HG02588 (cell line): ENCODE data around the gene KRT26.
"Not testable (repeated sequence)": the region's sequence is repeated elsewhere in the genome, so short reads cannot be mapped to it uniquely, and the experiment has no call there.

ENCODE experiments used
- ATAC-seq: cut with Tn5 transposase; IDR thresholded peaks from one replicate; pipeline ENCODE4 v1.9.1; 2021; ENCODE audit warnings: mild to moderate bottlenecking, moderate library complexity; ENCODE audit not compliant: unreplicated experiment

Gene KRT26, protein sequence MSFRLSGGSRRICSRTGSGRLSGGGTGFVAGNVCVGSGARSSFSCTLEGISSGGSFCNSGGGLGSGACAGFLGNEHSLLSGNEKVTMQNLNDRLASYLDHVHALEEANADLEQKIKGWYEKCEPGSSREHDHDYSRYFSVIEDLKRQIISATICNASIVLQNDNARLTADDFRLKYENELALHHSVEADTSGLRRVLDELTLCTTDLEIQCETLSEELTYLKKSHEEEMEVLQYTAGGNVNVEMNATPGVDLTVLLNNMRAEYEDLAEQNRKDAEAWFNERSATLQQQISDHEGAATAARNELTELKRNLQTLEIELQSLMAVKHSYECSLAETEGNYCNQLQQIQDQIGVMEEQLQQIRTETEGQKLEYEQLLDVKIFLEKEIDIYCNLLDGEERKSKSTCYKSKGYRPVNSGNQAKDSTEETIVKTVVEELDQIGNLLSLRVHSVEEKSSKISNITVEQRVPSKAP

DNA sequence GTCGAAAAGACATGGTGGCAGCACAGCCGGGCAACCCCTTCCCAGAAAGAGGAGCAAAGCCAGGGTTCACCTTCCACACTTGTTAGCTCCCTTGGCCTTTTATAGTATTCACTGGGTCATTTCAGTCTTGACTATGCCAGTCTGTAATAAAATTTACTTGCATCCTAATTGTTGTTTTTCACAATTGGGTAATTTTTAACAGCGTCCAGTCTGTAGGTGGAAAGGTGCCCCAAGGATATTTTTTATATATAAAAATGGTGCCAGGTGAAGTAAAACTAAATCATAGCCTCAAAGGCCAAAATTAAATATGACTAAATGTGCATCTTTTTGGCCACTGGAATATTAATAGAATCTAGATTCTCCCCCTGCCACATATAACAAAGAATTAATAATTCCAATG is at the start of gene KRT26:
Gene KRT26 (minus strand): TSS at position 101 of the 400 bp plus-strand sequence. CDS start 88 bp downstream, at position 13.
- ATAC-seq: no peak

DNA sequence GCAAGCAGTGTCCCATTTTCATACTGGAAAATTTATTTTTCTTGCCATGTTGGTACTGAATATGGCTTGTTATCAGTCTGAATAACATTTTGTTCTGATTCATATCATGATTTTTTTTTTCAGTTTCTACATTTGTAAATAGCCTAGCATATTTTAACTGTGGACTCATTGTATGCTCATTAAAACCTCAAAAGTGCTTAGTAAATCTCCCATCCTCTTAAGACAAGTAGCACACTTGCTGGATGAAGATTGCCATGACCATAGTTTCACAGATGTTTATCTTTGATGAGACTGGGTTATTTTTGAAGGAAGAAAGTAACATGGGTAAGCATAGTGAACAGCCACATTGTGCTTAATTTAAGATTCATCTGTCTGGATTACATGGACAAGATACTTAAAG is 49.5 kb upstream of the KRT26 start:
- no peak for ATAC-seq

DNA sequence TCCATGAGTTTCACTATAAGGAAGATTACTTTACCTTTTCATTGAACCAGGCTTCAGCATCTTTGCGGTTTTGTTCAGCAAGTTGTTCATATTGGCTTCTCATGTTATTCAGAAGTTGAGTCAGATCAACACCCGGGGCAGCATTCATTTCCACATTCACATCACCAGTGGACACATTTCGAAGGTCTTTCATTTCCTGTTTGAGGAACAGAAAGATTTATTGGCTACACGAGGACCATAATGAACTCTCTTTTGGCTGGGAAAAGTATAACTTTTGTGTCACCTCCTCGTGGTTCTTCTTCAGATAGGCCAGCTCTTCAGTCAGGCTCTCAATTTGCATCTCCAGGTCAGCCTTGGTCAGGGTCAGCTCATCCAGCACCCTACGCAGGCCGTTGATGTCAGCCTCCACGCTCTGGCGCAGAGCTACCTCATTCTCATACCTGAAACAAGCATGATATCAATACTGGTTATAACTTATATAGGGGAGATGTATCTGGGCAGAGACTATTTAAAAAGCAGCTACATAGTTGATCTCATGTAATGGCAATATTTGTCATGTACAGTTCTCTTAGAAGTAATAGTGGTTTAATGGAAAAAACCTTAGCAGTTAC is 48.3 kb upstream of the KRT26 start:
- no peak for ATAC-seq

DNA sequence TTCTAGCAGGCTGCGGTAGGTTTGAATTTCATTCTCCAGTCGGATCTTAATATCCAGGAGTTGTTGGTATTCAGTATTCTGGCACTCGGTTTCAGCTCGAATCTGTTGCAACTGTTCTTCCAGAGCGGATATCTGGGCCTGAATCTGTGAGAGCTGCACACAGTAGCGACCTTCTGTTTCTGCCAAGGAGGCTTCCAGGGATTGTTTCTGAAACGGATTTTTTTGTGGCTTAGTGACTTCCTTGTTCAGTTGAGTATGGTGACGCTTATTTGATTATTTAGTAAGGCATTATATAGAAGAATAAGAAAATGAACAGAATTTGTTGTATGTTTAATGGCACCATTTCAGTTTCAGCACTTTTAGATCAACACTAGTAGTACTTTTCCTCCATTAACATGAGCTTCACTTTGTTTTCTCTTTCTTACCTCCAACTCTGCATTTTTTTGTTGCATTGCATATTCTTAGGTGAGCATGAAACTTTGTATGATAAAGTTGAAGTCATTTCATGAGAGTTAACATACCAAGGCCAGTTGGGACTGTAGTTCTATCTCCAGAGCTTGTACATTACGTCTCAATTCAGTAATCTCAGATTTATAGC is 47.6 kb upstream of the KRT26 start:
- ATAC-seq: no peak

DNA sequence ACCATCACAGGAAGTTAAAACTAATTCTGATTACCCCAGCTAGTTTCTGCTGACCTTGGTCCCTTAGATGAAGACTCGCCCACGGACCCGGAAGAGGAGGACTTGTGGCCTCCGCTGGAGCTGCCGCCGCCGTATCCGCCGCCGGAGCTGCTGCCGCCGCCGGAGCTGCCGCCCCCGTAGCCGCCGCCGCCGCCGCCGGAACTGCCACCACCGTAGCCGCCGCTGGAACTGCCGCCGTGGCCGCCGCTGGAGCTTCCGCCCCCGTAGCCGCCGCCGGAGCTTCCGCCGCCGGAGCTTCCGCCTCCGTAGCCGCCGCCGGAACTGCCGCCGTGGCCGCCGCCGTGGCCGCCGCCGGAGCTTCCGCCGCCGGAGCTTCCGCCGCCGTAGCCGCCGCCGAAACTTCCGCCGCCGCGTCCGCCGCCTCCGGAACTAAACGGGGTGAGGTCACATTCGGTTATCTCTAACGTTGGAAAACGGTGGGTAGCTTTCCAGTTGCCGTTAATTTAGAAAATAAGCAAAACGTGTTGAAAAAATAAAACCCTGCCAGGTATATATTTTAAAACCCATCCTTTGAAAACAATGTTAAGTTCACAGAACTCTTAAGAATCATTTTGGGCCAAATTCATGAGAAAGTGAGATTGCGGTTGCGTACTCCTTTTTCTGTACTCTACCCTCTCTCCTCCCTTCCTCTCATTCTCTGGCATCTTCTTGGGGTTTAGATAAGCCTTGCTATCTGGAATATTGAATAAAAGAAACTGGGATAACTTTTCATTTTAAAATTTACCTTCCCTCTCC is 46.9 kb upstream of the KRT26 start:
- ATAC-seq: peak; percentile 74

DNA sequence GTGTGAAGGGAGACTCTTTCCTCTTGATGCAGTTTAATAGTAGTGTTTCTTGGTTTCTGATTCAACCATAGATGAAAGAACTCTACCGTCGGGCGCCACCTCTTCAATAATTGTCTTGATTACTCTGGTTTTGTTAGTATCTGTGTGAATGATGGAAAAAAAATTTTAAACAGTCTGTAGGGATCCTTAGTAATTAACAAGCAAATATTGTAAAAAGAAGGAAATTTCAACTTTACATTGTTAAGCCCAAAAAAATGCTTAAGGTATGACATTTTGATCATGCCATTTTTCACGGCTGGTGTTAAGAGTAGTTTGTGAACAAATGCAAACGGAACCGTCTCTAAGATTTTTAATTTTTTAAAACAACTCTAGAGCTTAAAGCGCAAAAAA is 46.3 kb upstream of the KRT26 start:
- no peak for ATAC-seq

DNA sequence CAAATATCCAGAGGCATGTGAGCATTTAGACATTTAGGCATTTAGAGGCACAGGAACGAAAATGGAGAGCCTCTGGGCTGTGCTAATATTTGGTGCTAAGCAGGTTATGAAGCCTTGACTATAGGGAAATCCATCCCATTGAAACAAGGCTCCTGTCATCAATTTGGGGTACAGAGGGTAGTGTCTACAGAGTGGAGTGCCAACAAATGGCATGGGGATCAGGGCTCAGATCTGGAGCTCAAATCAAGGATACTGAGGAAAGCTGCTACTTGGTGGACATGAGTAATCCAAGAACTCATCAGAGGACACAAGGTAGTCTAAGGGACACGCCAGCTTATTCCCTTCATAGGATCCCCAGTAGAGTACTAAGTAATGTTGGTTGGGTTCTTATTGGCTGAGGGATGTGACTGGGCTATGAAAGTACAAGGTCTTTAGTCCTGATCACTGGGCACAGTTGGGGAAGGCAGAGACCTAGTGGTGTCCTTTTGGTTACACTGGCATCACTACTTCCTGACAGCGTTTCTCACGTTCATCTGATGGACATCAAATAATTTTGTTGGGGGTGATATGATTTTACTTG is 45.2 kb upstream of the KRT26 start:
- ATAC-seq: no peak

DNA sequence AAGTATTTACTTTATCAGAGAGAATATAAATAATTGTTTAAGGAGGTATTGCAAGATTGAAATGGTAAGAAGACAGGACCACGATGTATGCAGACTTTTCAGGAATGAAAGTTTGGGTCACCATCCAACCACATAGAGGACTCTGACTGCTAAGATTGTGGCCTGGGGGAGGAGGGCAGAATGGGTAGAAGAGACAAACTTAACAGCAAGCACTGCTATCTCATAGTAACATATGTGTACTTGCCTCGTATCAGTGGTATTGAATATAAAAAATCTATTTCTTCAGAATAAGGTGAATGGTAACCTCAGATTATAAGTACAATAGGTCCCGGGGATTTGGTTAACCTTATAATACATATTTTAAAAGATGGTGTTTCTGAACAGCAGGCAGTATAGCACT is 44.6 kb upstream of the KRT26 start:
- ATAC-seq: no peak

DNA sequence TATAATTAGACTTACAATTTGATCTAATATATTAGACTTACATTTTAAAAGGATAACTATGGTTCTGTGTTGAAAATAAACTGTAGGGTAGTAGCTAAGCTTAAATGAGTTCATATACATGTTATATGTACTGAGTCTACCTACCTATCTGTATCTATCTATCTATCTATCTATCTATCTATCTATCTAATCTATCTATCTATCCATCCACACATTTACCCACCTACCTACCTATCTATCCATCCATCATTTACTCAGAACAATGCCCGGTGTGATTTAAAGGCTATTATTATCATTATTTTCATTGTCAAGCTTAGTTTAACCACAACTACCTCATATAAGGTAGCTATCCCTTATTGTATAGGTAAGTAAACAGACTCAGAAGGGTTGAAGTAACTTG is 43.4 kb upstream of the KRT26 start:
- ATAC-seq: no peak

DNA sequence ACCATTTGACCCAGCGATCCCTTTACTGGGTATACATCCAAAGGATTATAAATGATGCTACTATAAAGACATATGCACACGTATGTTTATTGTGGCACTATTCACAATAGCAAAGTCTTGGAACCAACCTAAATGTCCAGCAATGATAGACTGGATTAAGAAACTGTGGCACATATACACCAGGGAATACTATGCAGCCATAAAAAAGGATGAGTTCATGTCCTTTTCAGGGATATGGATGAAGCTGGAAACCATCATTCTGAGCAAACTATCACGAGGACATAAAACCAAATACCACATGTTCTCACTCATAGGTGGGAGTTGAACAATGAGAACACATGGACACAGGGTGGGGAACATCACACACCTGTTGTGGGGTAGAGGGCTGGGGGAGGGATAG is 42.7 kb upstream of the KRT26 start:
- ATAC-seq: not testable (repeated sequence)

DNA sequence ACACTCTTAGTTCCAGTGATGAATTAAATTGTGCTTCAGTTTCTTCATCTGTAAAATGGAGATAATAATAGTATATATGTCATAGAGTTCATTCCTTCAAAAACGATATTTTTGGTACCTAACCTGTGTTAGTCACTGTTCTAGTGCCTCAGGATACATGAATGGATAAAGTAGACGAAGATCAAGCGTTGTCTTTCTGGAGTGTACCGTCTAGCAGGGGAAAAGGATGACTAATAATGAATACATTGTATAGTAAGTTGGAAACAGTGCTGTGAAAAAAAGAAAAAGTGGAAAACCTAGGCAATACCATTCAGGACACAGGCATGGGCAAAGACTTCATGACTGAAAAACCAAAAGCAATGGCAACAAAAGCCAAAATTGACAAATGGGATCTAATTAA is 41.8 kb upstream of the KRT26 start:
- ATAC-seq: no peak

DNA sequence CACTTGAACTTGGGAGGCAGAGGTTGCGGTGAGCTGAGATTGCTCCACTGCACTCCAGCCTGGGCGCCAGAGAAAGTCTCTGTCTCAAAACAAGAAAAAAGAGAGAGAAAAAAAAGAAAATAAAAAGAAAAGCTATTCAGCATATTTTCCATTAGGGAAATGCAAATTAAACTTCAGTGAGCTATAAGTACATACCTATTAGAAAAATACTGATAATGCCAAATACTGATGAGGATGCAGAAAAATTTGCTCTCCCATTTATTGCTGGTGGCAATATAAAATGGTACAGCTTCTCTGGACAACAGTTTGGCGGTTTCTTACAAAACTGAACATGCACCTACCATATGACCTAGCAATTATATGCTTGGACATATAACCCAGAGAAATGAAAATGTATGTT is 40.6 kb upstream of the KRT26 start:
- ATAC-seq: no peak

DNA sequence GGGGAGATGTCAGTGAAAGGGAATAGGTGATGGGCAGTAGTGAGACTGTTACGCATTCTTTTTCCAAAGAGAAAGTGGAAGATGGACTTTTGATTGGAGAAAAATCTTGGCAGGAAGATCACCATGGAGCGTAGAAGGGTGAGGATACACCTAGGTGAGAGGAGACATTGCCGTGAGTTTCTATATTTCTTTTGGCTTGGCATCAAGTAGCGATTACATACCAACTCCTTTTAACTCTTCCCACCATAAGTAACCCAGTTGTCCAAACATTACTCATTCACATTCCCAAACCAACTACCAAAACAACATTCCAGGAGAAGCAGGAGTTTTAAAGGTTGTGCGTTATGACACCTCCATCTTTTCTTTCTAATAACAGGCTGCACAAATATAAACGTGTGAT is 38.5 kb upstream of the KRT26 start:
- no peak for ATAC-seq

DNA sequence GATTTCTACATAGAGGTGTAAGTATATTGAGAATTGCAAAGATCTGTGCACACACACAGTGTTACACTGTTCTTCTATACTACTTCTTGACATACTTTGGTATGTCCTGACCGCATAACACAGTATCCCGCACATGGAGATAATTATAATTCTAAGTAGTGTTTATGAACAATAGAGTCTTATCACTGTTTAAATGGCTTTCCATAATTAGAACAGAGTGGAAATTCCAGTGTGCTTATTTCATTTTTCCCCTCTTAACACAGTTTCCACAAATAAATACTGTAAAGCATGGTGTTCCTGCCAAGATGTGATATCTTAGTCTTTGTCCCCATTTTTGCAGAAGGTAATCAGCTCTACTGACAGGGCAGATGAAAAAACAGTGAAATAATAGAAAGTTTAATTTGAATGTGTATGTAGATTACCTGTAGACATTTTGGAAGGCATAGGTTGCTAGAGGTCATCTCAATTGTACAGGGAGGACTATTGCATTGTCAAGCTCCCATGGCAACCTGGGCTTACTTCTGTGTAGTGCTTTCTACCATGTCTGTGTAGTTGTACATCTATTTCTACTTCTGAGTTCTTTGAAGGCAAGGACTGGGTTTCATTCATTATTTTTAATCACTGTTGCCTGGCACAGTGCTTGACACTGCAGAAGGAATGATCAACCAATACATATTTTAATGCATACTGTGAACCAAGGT is 37.9 kb upstream of the KRT26 start:
- ATAC-seq: no peak

DNA sequence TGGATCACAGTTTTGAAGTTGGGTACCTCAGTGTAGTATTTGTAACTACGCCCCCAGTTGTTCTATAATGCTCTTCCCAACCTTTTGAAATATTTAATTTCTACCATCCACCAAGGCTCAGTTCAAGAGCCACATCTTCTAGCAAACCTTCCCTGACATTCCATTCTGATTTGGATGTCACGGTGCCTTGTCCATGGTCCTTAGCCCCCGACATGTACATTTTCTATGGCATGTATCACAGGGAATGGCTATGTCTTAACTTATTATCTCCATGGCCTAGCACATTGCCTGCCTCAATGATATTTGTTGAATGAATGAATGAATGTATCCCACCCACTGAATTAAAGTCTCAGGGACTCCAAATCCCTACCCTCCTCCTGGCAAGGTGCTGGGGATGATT is 34.1 kb upstream of the KRT26 start:
- no peak for ATAC-seq

DNA sequence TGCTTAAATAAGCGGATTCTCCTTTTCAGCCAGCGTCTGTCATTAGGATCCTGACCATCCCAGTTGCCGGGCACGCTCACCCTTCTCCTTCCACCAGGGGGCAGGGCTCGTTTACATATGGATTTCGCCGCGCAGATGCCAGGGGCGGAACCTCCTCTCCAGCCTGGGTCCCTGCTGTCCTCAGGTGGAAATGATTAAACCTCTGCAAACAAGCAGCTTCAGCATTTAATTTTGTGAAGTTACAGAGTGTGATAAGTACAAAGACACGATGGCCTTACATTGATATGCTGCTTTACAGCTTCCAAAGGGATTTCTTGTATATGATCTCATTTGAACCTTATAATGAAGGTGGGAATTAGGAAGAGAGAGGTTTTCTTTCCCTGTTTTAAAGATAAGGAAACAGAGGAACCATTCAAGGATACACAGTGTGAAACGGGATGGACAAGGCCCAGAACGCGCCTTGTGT is 31.6 kb upstream of the KRT26 start:
- ATAC-seq: no peak

DNA sequence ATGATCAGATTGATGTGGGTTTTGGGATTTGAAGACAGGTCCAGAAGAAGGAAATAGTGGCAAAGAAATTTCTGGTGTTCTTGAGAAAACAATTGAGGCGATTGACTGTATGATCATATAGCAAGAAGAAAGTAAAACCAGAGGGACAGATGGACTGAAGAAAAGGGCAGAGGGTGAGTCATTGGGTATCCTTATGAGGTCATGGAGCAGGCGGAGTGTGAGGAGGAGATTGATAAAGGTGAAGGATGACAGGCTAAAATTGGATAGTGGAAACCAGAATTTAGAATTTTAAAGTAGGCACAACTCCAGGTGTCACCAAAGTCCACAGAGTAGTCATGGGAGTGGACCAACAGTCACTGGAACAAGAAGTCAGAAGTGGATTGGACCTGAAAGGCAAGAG is 29.2 kb upstream of the KRT26 start:
- ATAC-seq: no peak

DNA sequence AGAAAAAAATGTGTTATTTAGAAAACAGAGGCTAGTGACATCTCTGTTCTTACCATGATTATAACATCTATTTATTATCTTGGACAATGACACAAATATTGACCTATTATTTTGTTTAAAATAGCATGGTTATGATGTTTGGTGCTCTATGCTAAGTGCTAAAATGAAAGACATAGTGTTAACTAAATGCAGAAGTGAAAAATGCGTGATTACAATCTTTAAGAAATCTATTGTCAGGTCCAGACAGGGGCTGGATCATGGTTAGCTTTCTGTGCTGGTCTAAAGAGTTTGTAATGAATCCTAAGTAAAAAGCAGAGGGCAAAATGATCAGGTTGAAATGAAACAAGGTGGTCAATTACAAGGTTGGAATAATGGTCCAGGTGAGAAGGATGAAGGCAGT is 28.4 kb upstream of the KRT26 start:
- no peak for ATAC-seq

DNA sequence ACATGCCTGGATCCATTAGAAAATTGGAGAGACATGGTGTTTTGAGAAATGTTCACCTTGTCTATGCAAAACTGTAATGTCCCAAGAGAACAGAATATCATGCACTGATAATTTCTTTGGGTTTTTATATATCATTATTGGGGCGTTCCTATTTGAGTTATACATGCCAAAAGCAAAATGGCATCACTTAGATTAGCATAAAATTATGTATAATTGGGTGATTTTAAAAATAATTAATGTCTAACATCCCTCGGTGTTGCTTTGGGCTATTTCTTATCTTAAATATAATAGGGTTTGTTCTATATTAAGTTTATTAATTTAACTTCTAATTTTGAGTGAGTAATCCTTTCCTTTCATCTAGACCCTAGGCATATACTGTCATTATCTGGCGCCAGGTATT is 27.9 kb upstream of the KRT26 start, which contains the start of gene KRT28:
Gene KRT28 (minus strand): TSS at position 101 of the 400 bp plus-strand sequence. CDS start 66 bp downstream, at position 35.
- ATAC-seq: no peak

DNA sequence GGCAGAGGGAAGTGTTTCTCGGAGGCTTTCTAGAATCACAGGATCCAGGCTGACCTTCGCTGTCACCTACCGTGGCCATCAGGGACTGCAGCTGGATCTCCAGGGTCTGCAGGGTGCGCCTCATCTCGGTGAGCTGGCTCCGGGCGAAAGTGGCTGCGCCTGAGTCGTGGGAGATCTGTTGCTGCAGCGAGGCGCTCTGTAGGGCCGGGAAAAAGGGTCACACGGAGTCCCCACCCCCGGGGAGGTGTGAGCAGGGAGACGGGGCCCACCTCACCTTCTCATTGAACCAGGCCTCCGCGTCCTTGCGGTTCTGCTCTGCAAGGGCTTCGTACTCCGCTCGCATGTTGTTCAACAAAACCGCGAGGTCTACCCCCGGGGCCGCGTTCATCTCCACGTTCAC is 24.8 kb upstream of the KRT26 start:
- ATAC-seq: no peak
